Left lung (tissue), 10 donors: ENCODE measurements around the gene SIVA1. TPM values are rescaled to one million over a fixed set of nuclear protein-coding genes. Genes with fewer than 3 reads are reported as not detected.
"Not testable (repeated sequence)": the region's sequence is repeated elsewhere in the genome, so short reads cannot be mapped to it uniquely, and the experiment has no call there.

ENCODE experiments used
- ATAC-seq: fragments of 200-7000 bp; cut with Tn5 transposase; one replicate; pipeline ENCODE4 v1.9.1; 2020; ENCODE audit warnings: moderate library complexity
- DNase-seq, 4 donors: peaks; one replicate each; pipeline ENCODE4 v3.0.0-alpha.2; 2013 to 2020
- H3K27ac ChIP-seq, 2 donors: fragments of 200-600 bp; sonication (generic) in 1 of 2; one replicate each; pipeline versions ENCODE4 v1.5.0 to v1.8.0; 2020 to 2021
- H3K27me3 ChIP-seq, 2 donors: fragments of 200-600 bp; sonication (generic) in 1 of 2; one replicate each; pipeline versions ENCODE4 v1.5.0 to v1.8.0; 2020 to 2021
- H3K36me3 ChIP-seq, 2 donors: fragments of 200-600 bp; sonication (generic) in 1 of 2; one replicate each; pipeline versions ENCODE4 v1.5.0 to v1.8.0; 2020 to 2021
- H3K4me1 ChIP-seq, 2 donors: fragments of 200-600 bp; one replicate each; pipeline ENCODE4 v1.8.0; 2021
- H3K4me3 ChIP-seq, 2 donors: fragments of 200-600 bp; sonication (generic) in 1 of 2; one replicate each; pipeline versions ENCODE4 v1.5.0 to v1.8.0; 2020 to 2021; ENCODE audit warnings: mild to moderate bottlenecking in 1 of 2
- H3K9me3 ChIP-seq, 2 donors: fragments of 200-600 bp; sonication (generic) in 1 of 2; one replicate each; pipeline versions ENCODE4 v1.5.0 to v1.8.0; 2020 to 2021
- intact Hi-C, 2 donors: fragments of 100-400 bp; cut with DNase I; formaldehyde crosslinking; loops; one replicate each; pipeline versions ENCODE4 v1.11.2 to v1.14.2; 2022
- polyA plus RNA-seq, 6 donors: library from polyadenylated mRNA; unstranded; fragments of 120-200 nt; gene quantifications; one replicate each; pipeline ENCODE4 v1.2.1, GENCODE V29; 2013; ENCODE audit not compliant: insufficient read length in 6 of 6
- total RNA-seq, 2 donors: library from RNA; stranded (reverse); fragmentation: NEBNext Ultra II Directional; extraction: Animal tissue kit (Norgen Biotek cat#: 25700); gene quantifications; one replicate each; pipeline ENCODE4 v1.2.1, GENCODE V29; 2021
- TF ChIP-seq, protein P1 (sequence below), 2 donors: fragments of 200-600 bp; sonication (generic) in 1 of 2; IDR thresholded peaks; one replicate each; pipeline versions ENCODE4 v1.5.0 to v1.8.0; 2021; ENCODE audit warnings: antibody characterized with exemption in 2 of 2
- donor health status: DM: no; HTN: yes; CAD: no.
- donor health status: DM: no; HTN: no; CAD: no.

The SIVA1 gene
- total and polyA plus RNA-seq, 8 donors = 54.4 to 88.4 (median 72.0) TPM

DNA sequence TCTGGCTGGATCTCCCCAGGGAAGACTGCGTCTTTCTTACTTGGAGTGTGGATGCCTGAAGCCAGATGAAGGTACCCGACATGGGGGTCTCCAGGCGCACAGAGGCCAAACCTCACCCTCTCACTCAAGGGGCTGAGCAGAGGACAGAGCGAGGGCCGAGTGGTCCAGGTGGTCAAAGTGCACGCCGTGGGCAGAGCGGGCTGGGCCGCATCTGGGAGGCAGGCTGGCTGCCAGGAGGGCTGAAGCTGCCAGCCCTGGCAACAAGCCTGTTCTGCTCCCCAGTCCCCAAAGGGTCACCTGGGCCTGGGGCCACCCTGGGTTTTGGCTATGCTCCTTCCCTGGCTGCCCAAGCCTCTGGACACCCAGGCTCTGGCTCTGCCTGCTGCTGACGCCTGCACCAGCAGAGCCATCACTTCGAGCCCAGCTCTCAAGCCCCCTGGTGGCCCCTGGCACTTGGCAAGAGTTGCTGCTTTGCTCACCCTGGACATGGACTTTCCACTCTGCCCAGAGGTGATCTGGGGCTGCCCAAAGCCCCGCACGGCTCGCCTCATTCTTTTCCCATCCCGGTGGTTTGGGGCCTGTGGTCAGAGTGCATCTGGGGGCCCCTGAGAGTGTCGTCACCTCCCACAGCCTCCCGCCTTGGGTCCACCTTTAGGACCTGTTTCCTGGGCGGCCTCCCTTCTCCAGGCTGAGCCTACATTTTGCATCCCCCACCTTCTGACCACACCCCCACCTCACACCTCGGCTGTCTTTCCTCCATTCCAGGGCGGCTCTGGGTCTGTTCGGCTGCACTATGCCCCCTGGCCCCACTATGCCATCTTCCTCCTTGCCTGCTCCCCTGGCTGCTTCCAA, 26.1 kb upstream of the SIVA1 start:
- no peak for DNase-seq
- no peak for ATAC-seq
- TF ChIP-seq, protein P1, sequence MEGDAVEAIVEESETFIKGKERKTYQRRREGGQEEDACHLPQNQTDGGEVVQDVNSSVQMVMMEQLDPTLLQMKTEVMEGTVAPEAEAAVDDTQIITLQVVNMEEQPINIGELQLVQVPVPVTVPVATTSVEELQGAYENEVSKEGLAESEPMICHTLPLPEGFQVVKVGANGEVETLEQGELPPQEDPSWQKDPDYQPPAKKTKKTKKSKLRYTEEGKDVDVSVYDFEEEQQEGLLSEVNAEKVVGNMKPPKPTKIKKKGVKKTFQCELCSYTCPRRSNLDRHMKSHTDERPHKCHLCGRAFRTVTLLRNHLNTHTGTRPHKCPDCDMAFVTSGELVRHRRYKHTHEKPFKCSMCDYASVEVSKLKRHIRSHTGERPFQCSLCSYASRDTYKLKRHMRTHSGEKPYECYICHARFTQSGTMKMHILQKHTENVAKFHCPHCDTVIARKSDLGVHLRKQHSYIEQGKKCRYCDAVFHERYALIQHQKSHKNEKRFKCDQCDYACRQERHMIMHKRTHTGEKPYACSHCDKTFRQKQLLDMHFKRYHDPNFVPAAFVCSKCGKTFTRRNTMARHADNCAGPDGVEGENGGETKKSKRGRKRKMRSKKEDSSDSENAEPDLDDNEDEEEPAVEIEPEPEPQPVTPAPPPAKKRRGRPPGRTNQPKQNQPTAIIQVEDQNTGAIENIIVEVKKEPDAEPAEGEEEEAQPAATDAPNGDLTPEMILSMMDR (IDR thresholded peaks at IDR 0.05) = no peak
- Histone ChIP-seq H3K36me3 (no peaks in the 10 kb centered on the region), H3K4me1 (peaks cover 9 to 31% of the 10 kb centered on the region in 2 donors), H3K27ac (no peak overlapping the region), H3K27me3 (peaks cover 0 to 8% of the 10 kb centered on the region in 2 donors), H3K9me3 (no peaks in the 10 kb centered on the region), H3K4me3 (no peak overlapping the region)
- intact Hi-C loops = no loop called here

DNA sequence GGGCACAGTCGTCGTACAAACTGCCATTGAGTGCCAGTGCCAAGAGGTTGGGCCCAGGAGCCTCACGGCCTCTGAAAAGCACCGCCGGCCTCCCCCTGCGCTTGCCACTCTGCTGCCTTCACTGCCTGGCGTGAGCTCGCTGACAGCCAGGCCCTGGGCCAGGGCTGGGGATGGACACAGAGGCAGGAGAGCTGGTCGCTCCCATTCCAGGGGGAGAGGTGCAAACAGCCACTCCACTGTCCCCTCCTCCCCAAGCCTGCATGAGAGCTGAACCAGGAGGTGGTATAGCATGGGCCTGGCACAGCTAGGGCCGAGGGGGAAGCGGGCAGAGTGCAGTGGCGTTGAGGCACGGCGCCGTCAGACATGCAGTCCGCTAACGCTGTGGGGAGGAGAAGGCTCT, 24.3 kb upstream of the SIVA1 start:
- TF ChIP-seq, protein P1 (IDR thresholded peaks at IDR 0.05) = no peak
- no peaks in the 10 kb centered on the region for H3K9me3 ChIP-seq
- no peak overlapping the region for H3K27ac ChIP-seq
- ATAC-seq = no peak
- peaks cover 0 to 8% of the 10 kb centered on the region in 2 donors for H3K27me3 ChIP-seq
- no peak for DNase-seq
- peaks cover 6 to 31% of the 10 kb centered on the region in 2 donors for H3K4me1 ChIP-seq
- H3K4me3 ChIP-seq = no peak overlapping the region
- intact Hi-C loops = no loop called here
- no peaks in the 10 kb centered on the region for H3K36me3 ChIP-seq

DNA sequence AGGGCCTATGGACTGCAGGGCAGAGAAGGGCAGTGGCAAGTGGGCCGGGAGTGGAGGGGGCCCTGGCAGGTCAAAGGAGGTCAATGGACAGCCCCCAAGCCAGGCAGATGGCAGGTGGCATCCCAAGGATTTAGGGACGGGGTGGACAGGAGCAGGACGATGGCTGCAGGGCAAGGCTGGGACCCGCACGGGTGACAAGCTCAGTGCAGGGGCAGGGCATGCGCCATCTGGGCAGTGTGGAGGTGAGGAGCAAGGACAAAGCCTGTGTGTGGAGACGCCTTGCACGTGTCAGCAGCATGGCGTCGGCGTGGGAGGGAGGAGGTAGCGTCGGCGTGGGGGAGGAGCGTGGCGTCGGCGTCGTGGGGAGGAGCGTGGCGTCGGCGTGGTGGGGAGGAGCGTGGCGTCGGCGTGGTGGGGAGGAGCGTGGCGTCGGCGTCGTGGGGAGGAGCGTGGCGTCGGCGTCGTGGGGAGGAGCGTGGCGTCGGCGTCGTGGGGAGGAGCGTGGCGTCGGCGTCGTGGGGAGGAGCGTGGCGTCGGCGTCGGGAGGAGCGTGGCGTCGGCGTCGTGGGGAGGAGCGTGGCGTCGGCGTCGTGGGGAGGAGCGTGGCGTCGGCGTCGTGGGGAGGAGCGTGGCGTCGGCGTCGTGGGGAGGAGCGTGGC, 23.6 kb upstream of the SIVA1 start:
- ATAC-seq, H3K4me3 ChIP-seq, H3K27me3 ChIP-seq, DNase-seq, H3K36me3 ChIP-seq, H3K9me3 ChIP-seq, intact Hi-C loops, H3K27ac ChIP-seq: not testable (repeated sequence)
- peaks cover 6 to 27% of the 10 kb centered on the region in 2 donors for H3K4me1 ChIP-seq

DNA sequence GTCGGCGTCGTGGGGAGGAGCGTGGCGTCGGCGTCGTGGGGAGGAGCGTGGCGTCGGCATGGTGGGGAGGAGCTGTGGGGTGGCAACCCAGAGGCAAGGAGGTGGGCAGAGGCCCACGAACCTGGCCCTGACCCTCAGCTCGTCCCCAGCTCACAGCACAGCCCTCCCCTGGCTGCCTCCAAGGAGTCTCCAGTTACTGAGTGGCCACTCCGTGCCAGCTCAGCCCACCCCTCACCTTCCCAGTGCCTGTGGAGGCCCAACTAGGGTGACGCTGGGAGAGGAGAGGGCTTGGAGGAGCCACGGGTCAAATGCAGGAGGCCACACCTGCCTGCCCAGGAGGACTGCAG, 23.1 kb upstream of the SIVA1 start:
- ATAC-seq (no peak), DNase-seq (no peak)
- Histone ChIP-seq H3K36me3 (no peaks in the 10 kb centered on the region), H3K9me3 (no peaks in the 10 kb centered on the region), H3K27me3 (peaks cover 0 to 5% of the 10 kb centered on the region in 2 donors), H3K4me3 (no peak overlapping the region), H3K4me1 (peaks cover 3 to 22% of the 10 kb centered on the region in 2 donors), H3K27ac (no peak overlapping the region)
- intact Hi-C loops = no loop called here
- TF ChIP-seq, protein P1 (IDR thresholded peaks at IDR 0.05) = no peak

DNA sequence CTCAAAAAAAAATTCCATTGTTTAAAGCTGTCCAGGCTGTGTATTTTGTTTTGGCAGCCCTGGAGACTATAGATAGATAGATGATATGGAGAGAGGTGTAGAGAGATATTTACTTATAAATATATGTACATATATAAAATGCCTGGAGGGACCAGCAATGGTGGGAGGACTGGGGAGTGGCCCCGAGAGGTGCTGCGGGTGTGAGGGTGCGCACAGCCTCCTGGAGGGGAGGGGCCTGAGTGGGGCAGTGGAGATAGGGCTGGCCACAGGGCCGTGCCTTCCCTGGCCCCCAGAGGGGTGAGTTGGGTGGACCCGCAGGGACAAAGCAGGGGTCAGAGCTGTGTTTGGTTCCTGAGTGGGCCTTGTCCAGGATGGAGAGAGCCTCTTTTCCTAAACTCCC, 22.5 kb upstream of the SIVA1 start:
- Histone ChIP-seq H3K4me3 (no peak overlapping the region), H3K4me1 (peaks cover 0 to 20% of the 10 kb centered on the region in 2 donors), H3K36me3 (no peaks in the 10 kb centered on the region), H3K27me3 (no peaks in the 10 kb centered on the region), H3K9me3 (no peaks in the 10 kb centered on the region), H3K27ac (no peak overlapping the region)
- intact Hi-C loops = no loop called here
- DNase-seq = no peak
- ATAC-seq = no peak
- TF ChIP-seq, protein P1 (IDR thresholded peaks at IDR 0.05) = no peak
